ENCODE measurements around the gene WDR37. TPM values are rescaled to one million over a fixed set of nuclear protein-coding genes. Genes with fewer than 3 reads are reported as not detected.

WDR37 gene
- polyA plus RNA-seq, 3 donors: 7.1 to 33.6 (median 8.6) TPM

DNA sequence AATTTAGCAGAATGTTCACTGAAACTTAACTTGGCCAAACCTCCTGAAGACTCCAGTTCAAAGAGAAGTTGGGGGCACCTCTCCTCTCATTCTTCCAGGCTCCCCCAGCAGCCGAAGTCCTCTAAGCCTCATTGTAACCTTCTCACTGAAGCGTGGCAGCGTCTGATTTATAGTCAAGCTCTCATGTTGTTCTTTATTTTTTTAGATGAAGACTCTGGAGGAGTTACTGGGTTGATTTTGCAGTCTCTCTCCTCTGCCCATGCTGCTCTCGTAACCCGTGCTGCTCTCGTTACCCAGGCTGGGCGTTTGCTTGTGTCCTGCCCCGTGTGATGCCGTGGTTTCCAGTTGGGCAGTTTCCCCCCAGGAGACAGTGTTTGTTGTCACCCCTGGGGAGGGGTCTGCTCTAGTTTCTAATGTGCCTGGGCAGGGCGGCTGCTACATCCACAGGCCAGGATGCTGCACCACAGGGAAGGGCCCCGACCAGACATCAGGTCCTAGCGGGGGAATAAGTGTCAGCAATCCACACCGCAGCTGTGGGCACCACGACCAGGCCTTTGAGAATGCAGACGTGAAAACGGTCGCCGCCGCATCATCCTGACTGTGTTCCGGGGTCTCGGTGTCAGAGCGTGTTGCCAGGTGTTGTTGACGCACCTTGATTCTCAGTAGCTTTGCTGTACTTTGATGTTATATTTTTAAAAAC lies 65.2 kb downstream of the WDR37 start:
- H3K27ac ChIP-seq (ENCODE audit: low read depth in 1 of 2, low read length in 2 of 2): no peak overlapping the region
- no peaks in the 10 kb centered on the region for H3K9me3 ChIP-seq (replicated peaks in 1 of 2; ENCODE audit: control insufficient read depth in 1 of 2, insufficient read depth in 1 of 2, low read length in 2 of 2)
- peaks cover 90 to 98% of the 10 kb centered on the region in 2 donors for H3K36me3 ChIP-seq (replicated peaks in 1 of 2; ENCODE audit: control insufficient read depth in 1 of 2, insufficient read depth in 2 of 2, low read length in 2 of 2)
- Mint-ChIP-seq H3K4me1 (peaks cover 6% of the 10 kb centered on the region), H3K4me3 (no peak overlapping the region), H3K27ac (peak overlapping the region in 3 of 7 donors; percentile 31 to 38 (median 38)), H3K36me3 (peaks cover 91 to 96% of the 10 kb centered on the region in 2 donors), H3K9me3 (no peaks in the 10 kb centered on the region), H3K27me3 (ENCODE audit: low read depth in 3 of 3) (no peaks in the 10 kb centered on the region)
- peaks cover 6 to 8% of the 10 kb centered on the region in 2 donors for H3K4me1 ChIP-seq (ENCODE audit: control insufficient read depth in 1 of 2, insufficient read depth in 2 of 2, low read length in 2 of 2)
- no peak overlapping the region for H2AFZ ChIP-seq (ENCODE audit: insufficient read depth, low read depth, low read length, poor library complexity, severe bottlenecking)
- no peak overlapping the region for H3K4me3 ChIP-seq (replicated peaks in 1 of 3; ENCODE audit: low read depth in 2 of 3, low read length in 3 of 3)
- DNase-seq: no peak
- H3K27me3 ChIP-seq (ENCODE audit: control insufficient read depth in 2 of 2, insufficient read depth in 2 of 2, low read length in 2 of 2): no peaks in the 10 kb centered on the region
- intact Hi-C loops (cut with micrococcal nuclease): no loop called here
- WGBS (ENCODE audit: insufficient coverage): 97% methylated on average over 19 of the region's 23 CpGs
- H4K20me1 ChIP-seq (ENCODE audit: insufficient read depth, low read length): peaks cover 69% of the 10 kb centered on the region
- no peak overlapping the region for H3K4me2 ChIP-seq (replicated peaks; ENCODE audit: extremely low read depth, low read length, poor library complexity, severe bottlenecking)
- H3K79me2 ChIP-seq (ENCODE audit: insufficient read depth, low read length): peaks cover 13% of the 10 kb centered on the region
- TF ChIP-seq, protein P1, sequence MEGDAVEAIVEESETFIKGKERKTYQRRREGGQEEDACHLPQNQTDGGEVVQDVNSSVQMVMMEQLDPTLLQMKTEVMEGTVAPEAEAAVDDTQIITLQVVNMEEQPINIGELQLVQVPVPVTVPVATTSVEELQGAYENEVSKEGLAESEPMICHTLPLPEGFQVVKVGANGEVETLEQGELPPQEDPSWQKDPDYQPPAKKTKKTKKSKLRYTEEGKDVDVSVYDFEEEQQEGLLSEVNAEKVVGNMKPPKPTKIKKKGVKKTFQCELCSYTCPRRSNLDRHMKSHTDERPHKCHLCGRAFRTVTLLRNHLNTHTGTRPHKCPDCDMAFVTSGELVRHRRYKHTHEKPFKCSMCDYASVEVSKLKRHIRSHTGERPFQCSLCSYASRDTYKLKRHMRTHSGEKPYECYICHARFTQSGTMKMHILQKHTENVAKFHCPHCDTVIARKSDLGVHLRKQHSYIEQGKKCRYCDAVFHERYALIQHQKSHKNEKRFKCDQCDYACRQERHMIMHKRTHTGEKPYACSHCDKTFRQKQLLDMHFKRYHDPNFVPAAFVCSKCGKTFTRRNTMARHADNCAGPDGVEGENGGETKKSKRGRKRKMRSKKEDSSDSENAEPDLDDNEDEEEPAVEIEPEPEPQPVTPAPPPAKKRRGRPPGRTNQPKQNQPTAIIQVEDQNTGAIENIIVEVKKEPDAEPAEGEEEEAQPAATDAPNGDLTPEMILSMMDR (IDR thresholded peaks at IDR 0.05): no peak
- H3K9ac ChIP-seq (ENCODE audit: insufficient read depth, low read length, poor library complexity, severe bottlenecking): no peak overlapping the region

DNA sequence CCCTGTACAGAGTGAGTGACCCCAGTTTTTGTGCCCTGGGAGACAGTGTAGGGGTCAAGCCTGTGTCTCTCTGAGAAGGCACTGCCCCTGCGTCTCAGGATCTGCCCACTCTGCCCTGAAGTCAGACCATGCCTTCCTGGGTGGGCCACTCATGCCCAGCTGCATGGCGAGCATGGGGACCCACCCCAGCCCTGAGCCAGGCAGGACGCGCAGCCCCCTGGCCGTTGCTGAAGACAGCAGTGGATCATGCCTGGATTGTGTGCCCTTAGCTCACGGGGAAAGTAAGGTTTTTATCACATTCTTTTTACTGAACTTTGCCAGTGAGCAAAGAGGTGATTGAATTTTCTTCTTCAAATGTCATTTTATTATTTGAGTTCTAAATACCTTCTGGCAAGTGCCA lies 66.2 kb downstream of the WDR37 start:
- H3K36me3 ChIP-seq (replicated peaks in 1 of 2; ENCODE audit: control insufficient read depth in 1 of 2, insufficient read depth in 2 of 2, low read length in 2 of 2): peaks cover 89 to 98% of the 10 kb centered on the region in 2 donors
- Mint-ChIP-seq H3K9me3 (no peaks in the 10 kb centered on the region), H3K36me3 (peaks cover 90 to 96% of the 10 kb centered on the region in 2 donors), H3K27me3 (ENCODE audit: low read depth in 3 of 3) (no peaks in the 10 kb centered on the region), H3K4me1 (peaks cover 6% of the 10 kb centered on the region), H3K4me3 (no peak overlapping the region), H3K27ac (peak overlapping the region in 6 of 7 donors; percentile 22 to 85 (median 66))
- no peak overlapping the region for H3K9ac ChIP-seq (ENCODE audit: insufficient read depth, low read length, poor library complexity, severe bottlenecking)
- H3K4me1 ChIP-seq (ENCODE audit: control insufficient read depth in 1 of 2, insufficient read depth in 2 of 2, low read length in 2 of 2): peaks cover 6 to 8% of the 10 kb centered on the region in 2 donors
- no peak overlapping the region for H2AFZ ChIP-seq (ENCODE audit: insufficient read depth, low read depth, low read length, poor library complexity, severe bottlenecking)
- 100% methylated on average over 5 of the region's 6 CpGs for WGBS (ENCODE audit: insufficient coverage)
- DNase-seq: no peak
- peaks cover 67% of the 10 kb centered on the region for H4K20me1 ChIP-seq (ENCODE audit: insufficient read depth, low read length)
- H3K9me3 ChIP-seq (replicated peaks in 1 of 2; ENCODE audit: control insufficient read depth in 1 of 2, insufficient read depth in 1 of 2, low read length in 2 of 2): no peaks in the 10 kb centered on the region
- H3K4me2 ChIP-seq (replicated peaks; ENCODE audit: extremely low read depth, low read length, poor library complexity, severe bottlenecking): no peak overlapping the region
- H3K79me2 ChIP-seq (ENCODE audit: insufficient read depth, low read length): peaks cover 13% of the 10 kb centered on the region
- no peak overlapping the region for H3K4me3 ChIP-seq (replicated peaks in 1 of 3; ENCODE audit: low read depth in 2 of 3, low read length in 3 of 3)
- peak overlapping the region in 1 of 2 donors; percentile 58 for H3K27ac ChIP-seq (ENCODE audit: low read depth in 1 of 2, low read length in 2 of 2)
- intact Hi-C loops (cut with micrococcal nuclease): no loop called here
- TF ChIP-seq, protein P1 (IDR thresholded peaks at IDR 0.05): no peak
- no peaks in the 10 kb centered on the region for H3K27me3 ChIP-seq (ENCODE audit: control insufficient read depth in 2 of 2, insufficient read depth in 2 of 2, low read length in 2 of 2)
